Stimulated activated CD8-positive, alpha-beta memory T cell treated with anti-CD3 and anti-CD28 coated beads, Interleukin-7, amount 100 ng/mL, for 48 hours (primary cell): ENCODE results near the gene ELANE.

Experiments
- DNase-seq, 2 donors: peaks; one replicate each; pipeline ENCODE4 v3.0.0-alpha.2; 2020; ENCODE audit warnings: low read depth in 1 of 2; ENCODE audit errors: extremely low read depth in 1 of 2

ELANE gene

GRCh38 chr19:858868-859843 lies 7.1 kb downstream of the ELANE start, which contains the start of gene CFD:
CFD (plus strand) TSS chr19:859664; CDS start chr19:859690, 26 bp downstream.
- DNase-seq, result no peak

- no peak for DNase-seq
Measured at GRCh38 chr19:861141-861755, 9.1 kb downstream of the ELANE start.

GRCh38 chr19:861756-862580 lies 9.9 kb downstream of the ELANE start:
- peak; percentile 21 to 65 for DNase-seq

GRCh38 chr19:862581-863314 lies 10.6 kb downstream of the ELANE start:
- peak; percentile 45 to 73 for DNase-seq

GRCh38 chr19:863315-863620 lies 11.2 kb downstream of the ELANE start:
- no peak for DNase-seq

- DNase-seq, result no peak
Measured at GRCh38 chr19:866769-867300, 14.7 kb downstream of the ELANE start.

- no peak for DNase-seq
Measured at GRCh38 chr19:867301-867793, 15.2 kb downstream of the ELANE start.

GRCh38 chr19:867855-868457 lies 15.9 kb downstream of the ELANE start:
- no peak for DNase-seq

- no peak for DNase-seq
Measured at GRCh38 chr19:868458-869244, 16.5 kb downstream of the ELANE start.

- no peak for DNase-seq
Measured at GRCh38 chr19:869245-870177, 17.4 kb downstream of the ELANE start.

- no peak for DNase-seq
Measured at GRCh38 chr19:870314-870713, 18.2 kb downstream of the ELANE start.

- no peak for DNase-seq
Measured at GRCh38 chr19:870963-871401, 18.9 kb downstream of the ELANE start.

GRCh38 chr19:871446-872265 lies 19.6 kb downstream of the ELANE start:
- DNase-seq, result peak in 1 of 2 donors; percentile 10

- peak in 1 of 2 donors; percentile 88 for DNase-seq
Measured at GRCh38 chr19:872266-872951, 20.3 kb downstream of the ELANE start.

GRCh38 chr19:873084-873483 lies 21.0 kb downstream of the ELANE start:
- DNase-seq, result peak; percentile 43 to 73

GRCh38 chr19:873561-874041 lies 21.5 kb downstream of the ELANE start:
- no peak for DNase-seq
